22Rv1 (cell line): ENCODE measurements around the gene IGSF9.

Source experiments
- ZFX ChIP-seq: fragments of 450-650 bp; IDR thresholded peaks from 2 replicates; pipeline ENCODE4 v1.6.1; 2017; ENCODE audit warnings: antibody characterized with exemption, borderline replicate concordance
- TF ChIP-seq, protein P1 (sequence below): fragments of 450-650 bp; IDR thresholded peaks from 2 replicates; pipeline ENCODE4 v1.5.1; 2017; ENCODE audit warnings: mild to moderate bottlenecking

GRCh38 chr1:159938905-159939677, 6.3 kb downstream of the IGSF9 start:
- TF ChIP-seq, protein P1, sequence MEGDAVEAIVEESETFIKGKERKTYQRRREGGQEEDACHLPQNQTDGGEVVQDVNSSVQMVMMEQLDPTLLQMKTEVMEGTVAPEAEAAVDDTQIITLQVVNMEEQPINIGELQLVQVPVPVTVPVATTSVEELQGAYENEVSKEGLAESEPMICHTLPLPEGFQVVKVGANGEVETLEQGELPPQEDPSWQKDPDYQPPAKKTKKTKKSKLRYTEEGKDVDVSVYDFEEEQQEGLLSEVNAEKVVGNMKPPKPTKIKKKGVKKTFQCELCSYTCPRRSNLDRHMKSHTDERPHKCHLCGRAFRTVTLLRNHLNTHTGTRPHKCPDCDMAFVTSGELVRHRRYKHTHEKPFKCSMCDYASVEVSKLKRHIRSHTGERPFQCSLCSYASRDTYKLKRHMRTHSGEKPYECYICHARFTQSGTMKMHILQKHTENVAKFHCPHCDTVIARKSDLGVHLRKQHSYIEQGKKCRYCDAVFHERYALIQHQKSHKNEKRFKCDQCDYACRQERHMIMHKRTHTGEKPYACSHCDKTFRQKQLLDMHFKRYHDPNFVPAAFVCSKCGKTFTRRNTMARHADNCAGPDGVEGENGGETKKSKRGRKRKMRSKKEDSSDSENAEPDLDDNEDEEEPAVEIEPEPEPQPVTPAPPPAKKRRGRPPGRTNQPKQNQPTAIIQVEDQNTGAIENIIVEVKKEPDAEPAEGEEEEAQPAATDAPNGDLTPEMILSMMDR, result no peak
- TF ChIP-seq ZFX, result no peak
